H1 (cell line): ENCODE data around the gene GLS2. TPM values are rescaled to one million over a fixed set of nuclear protein-coding genes. Genes with fewer than 3 reads are reported as not detected.

ENCODE experiments used
- CTCF ChIA-PET: fragments of 300-600 bp; sonication (Branson Sonifier 250); formaldehyde crosslinking; loops from one replicate; lab custom pipeline; 2021; ENCODE audit not compliant: partially characterized antibody; lab: Charles Lee
- POLR2A ChIA-PET: fragments of 300-600 bp; sonication (Branson Sonifier 250); formaldehyde crosslinking; loops from one replicate; lab custom pipeline; 2021; ENCODE audit warnings: inconsistent platforms; ENCODE audit not compliant: partially characterized antibody; lab: Charles Lee
- DNase-seq, 2 experiments: peaks; one replicate each; pipeline versions ENCODE4 v3.0.0 to v3.0.0-alpha.2; 2010 to 2022; ENCODE audit warnings: low spot score in 2 of 2, low read depth in 1 of 2, mixed read lengths in 1 of 2
- FAIRE-seq: peaks from 2 replicates; lab custom pipeline; 2011; peaks lifted over from hg19 to GRCh38; lab: Jason Lieb, UNC
- H2AFZ ChIP-seq: 2 replicates; pipeline ENCODE4 v1.8.1; 2012; ENCODE audit warnings: low read length, inconsistent platforms
- H2AK5ac ChIP-seq: 2 replicates; pipeline ENCODE4 v1.6.1; 2013; ENCODE audit warnings: low read depth, low read length
- H2BK120ac ChIP-seq: replicated peaks from 2 replicates; pipeline ENCODE3; 2013; ENCODE audit warnings: low read depth, low read length, inconsistent platforms
- H2BK12ac ChIP-seq: 2 replicates; pipeline ENCODE4 v1.6.1; 2013; ENCODE audit warnings: low read depth, low read length
- H2BK15ac ChIP-seq: 2 replicates; pipeline ENCODE4 v1.6.1; 2013; ENCODE audit warnings: low read length
- H2BK20ac ChIP-seq: 2 replicates; pipeline ENCODE4 v1.6.1; 2013; ENCODE audit warnings: low read length
- H2BK5ac ChIP-seq: 2 replicates; pipeline ENCODE4 v1.6.1; 2013; ENCODE audit warnings: low read depth, low read length
- H3K14ac ChIP-seq: 2 replicates; pipeline ENCODE4 v1.6.1; 2013; ENCODE audit warnings: inconsistent platforms; ENCODE audit not compliant: insufficient read length
- H3K18ac ChIP-seq: 2 replicates; pipeline ENCODE4 v1.6.1; 2013; ENCODE audit warnings: low read length; ENCODE audit errors: extremely low read depth
- H3K23ac ChIP-seq: 2 replicates; pipeline ENCODE4 v1.6.1; 2013; ENCODE audit warnings: inconsistent platforms; ENCODE audit not compliant: insufficient read length
- H3K23me2 ChIP-seq: 2 replicates; pipeline ENCODE4 v1.6.1; 2013; ENCODE audit warnings: low read depth, low read length
- H3K27ac ChIP-seq: 2 replicates; pipeline ENCODE4 v1.6.1; 2011; ENCODE audit warnings: low read depth, low read length, inconsistent platforms
- H3K27me3 ChIP-seq, 4 experiments: replicated peaks in 1 of 4; 1 replicate in 1 of 4; 2 replicates in 3 of 4; pipeline versions ENCODE4 v1.6.1 to v1.8.1; 2011 to 2013; ENCODE audit warnings: low read length in 3 of 4, mild to moderate bottlenecking in 3 of 4, inconsistent platforms in 2 of 4, mixed read lengths in 2 of 4, moderate library complexity in 1 of 4; ENCODE audit not compliant: control insufficient read depth in 3 of 4, insufficient read depth in 3 of 4; ENCODE audit errors: extremely low read depth in 1 of 4
- H3K36me3 ChIP-seq, 4 experiments: 2 replicates each; pipeline versions ENCODE4 v1.6.1 to v1.8.1; 2011 to 2013; ENCODE audit warnings: mild to moderate bottlenecking in 4 of 4, low read length in 3 of 4, moderate library complexity in 2 of 4, control low read depth in 1 of 4, inconsistent platforms in 1 of 4; ENCODE audit not compliant: insufficient read depth in 4 of 4, control insufficient read depth in 2 of 4
- H3K4ac ChIP-seq: replicated peaks from 2 replicates; pipeline ENCODE3; 2013; ENCODE audit warnings: low read length, low read depth, mixed read lengths, inconsistent platforms; ENCODE audit not compliant: insufficient read length
- H3K4me1 ChIP-seq, 4 experiments: replicated peaks in 1 of 4; 1 replicate in 1 of 4; 2 replicates in 3 of 4; pipeline versions ENCODE4 v1.6.1 to v1.8.1; 2011 to 2013; ENCODE audit warnings: low read length in 3 of 4, inconsistent platforms in 2 of 4, mixed read lengths in 1 of 4; ENCODE audit not compliant: insufficient read depth in 4 of 4, control insufficient read depth in 3 of 4
- H3K4me2 ChIP-seq, 2 experiments: 2 replicates each; pipeline versions ENCODE4 v1.6.1 to v1.8.1; 2011 to 2013; ENCODE audit warnings: low read depth in 2 of 2, low read length in 2 of 2, control low read depth in 1 of 2, inconsistent platforms in 1 of 2, mild to moderate bottlenecking in 1 of 2; ENCODE audit not compliant: insufficient read depth in 1 of 2
- H3K4me3 ChIP-seq, 4 experiments: fragments of 200-600, 300-600 bp in 1 of 4; sonication (generic), shearing (Covaris generic), sonication (Bioruptor Twin) in 1 of 4; 2 replicates each; pipeline versions ENCODE4 v1.5.1 to v1.8.1; 2011 to 2016; ENCODE audit warnings: low read length in 4 of 4, low read depth in 3 of 4, control low read depth in 2 of 4, inconsistent platforms in 2 of 4, mild to moderate bottlenecking in 2 of 4, mixed read lengths in 1 of 4, moderate library complexity in 1 of 4; ENCODE audit not compliant: insufficient read depth in 2 of 4; ENCODE audit errors: extremely low read depth in 1 of 4
- H3K56ac ChIP-seq: replicated peaks from 2 replicates; pipeline ENCODE3; 2013; ENCODE audit warnings: low read depth, mild to moderate bottlenecking, mixed read lengths, low read length, inconsistent platforms; ENCODE audit not compliant: insufficient read length
- H3K79me1 ChIP-seq: 2 replicates; pipeline ENCODE4 v1.6.1; 2013; ENCODE audit warnings: low read depth, low read length, control low read depth
- H3K79me2 ChIP-seq, 2 experiments: 2 replicates each; pipeline versions ENCODE4 v1.6.1 to v1.8.1; 2012 to 2013; ENCODE audit warnings: low read length in 2 of 2, mild to moderate bottlenecking in 2 of 2, inconsistent platforms in 1 of 2; ENCODE audit not compliant: insufficient read depth in 2 of 2, control insufficient read depth in 1 of 2
- H3K9ac ChIP-seq, 4 experiments: replicated peaks in 1 of 4; 1 replicate in 1 of 4; 2 replicates in 3 of 4; pipeline versions ENCODE4 v1.6.1 to v1.8.1; 2011 to 2013; ENCODE audit warnings: low read depth in 3 of 4, low read length in 3 of 4, control low read depth in 2 of 4, mild to moderate bottlenecking in 2 of 4, moderate library complexity in 2 of 4, inconsistent platforms in 1 of 4; ENCODE audit errors: extremely low read depth in 1 of 4
- H3K9me3 ChIP-seq, 2 experiments: 2 replicates each; pipeline versions ENCODE4 v1.6.1 to v1.8.1; 2012 to 2013; ENCODE audit warnings: mild to moderate bottlenecking in 2 of 2, moderate library complexity in 2 of 2, control low read depth in 1 of 2, inconsistent platforms in 1 of 2, low read depth in 1 of 2, low read length in 1 of 2, mixed read lengths in 1 of 2; ENCODE audit not compliant: insufficient read depth in 2 of 2
- H4K20me1 ChIP-seq, 2 experiments: replicated peaks in 1 of 2; 2 replicates each; pipeline versions ENCODE3 to v1.8.1; 2011 to 2013; ENCODE audit warnings: inconsistent platforms in 2 of 2, low read length in 2 of 2, mild to moderate bottlenecking in 1 of 2; ENCODE audit not compliant: insufficient read depth in 2 of 2, control insufficient read depth in 1 of 2
- H4K5ac ChIP-seq: 2 replicates; pipeline ENCODE4 v1.6.1; 2013; ENCODE audit warnings: low read length, low read depth, mixed read lengths, inconsistent platforms; ENCODE audit not compliant: insufficient read length
- H4K8ac ChIP-seq: 2 replicates; pipeline ENCODE4 v1.8.0; 2013; ENCODE audit warnings: mild to moderate bottlenecking, moderate library complexity, low read length, inconsistent platforms; ENCODE audit not compliant: insufficient read depth; ENCODE audit errors: extremely low read depth
- H4K91ac ChIP-seq: replicated peaks from 2 replicates; pipeline ENCODE3; 2013; ENCODE audit warnings: low read length, mixed read lengths, inconsistent platforms; ENCODE audit not compliant: insufficient read length
- HDAC6 ChIP-seq: IDR thresholded peaks from one replicate; pipeline ENCODE4 v1.7.1; 2012; ENCODE audit warnings: low read depth, mild to moderate bottlenecking, inconsistent platforms, low read length, moderate library complexity
- WGBS, 2 experiments: shearing (Covaris generic) in 1 of 2; methylation state at CpG; one replicate each; pipeline versions ENCODE4 v1.1.6 to v1.1.7; 2013 to 2015; ENCODE audit warnings: low lambda C conversion rate in 2 of 2, mixed read lengths in 2 of 2, inconsistent platforms in 1 of 2, low coverage in 1 of 2, missing lambda C conversion rate in 1 of 2; ENCODE audit not compliant: insufficient replicate concordance in 2 of 2, insufficient coverage in 1 of 2, insufficient read length in 1 of 2; ENCODE audit errors: extremely low coverage in 1 of 2, missing lambda C conversion rate in 1 of 2; 5-methylcytosine and 5-hydroxymethylcytosine counted together
- polyA plus RNA-seq, 7 experiments: library from polyadenylated mRNA; depleted of rRNA in 3 of 7; stranded (reverse) in 5 of 7; unstranded in 2 of 7; fragments of >200 nt in 5 of 7; fragments of 200-250 nt in 2 of 7; gene quantifications; 1 replicate in 5 of 7; 2 replicates in 1 of 7; 4 replicates in 1 of 7; pipeline versions ENCODE4 v1.2.1 to v1.2.3, GENCODE V29; 2011 to 2013; ENCODE audit warnings: missing spikeins in 2 of 7, mixed read lengths in 2 of 7
- total RNA-seq: library from RNA; stranded (reverse); fragmentation: NEBNext Ultra II Directional; extraction: Animal tissue kit (Norgen Biotek cat#: 25700); gene quantifications from 2 replicates; pipeline ENCODE4 v1.2.1, GENCODE V29; 2021
- TF ChIP-seq, protein P1 (sequence below): IDR thresholded peaks from 2 replicates; pipeline ENCODE4 v1.6.1; 2012; ENCODE audit warnings: inconsistent platforms

GLS2 gene
- total and polyA plus RNA-seq, 2 of the 8 experiments (the other 6 are each of a cell fraction or from before 2014, with no cell fraction given): 14.5 to 20.1 TPM

DNA sequence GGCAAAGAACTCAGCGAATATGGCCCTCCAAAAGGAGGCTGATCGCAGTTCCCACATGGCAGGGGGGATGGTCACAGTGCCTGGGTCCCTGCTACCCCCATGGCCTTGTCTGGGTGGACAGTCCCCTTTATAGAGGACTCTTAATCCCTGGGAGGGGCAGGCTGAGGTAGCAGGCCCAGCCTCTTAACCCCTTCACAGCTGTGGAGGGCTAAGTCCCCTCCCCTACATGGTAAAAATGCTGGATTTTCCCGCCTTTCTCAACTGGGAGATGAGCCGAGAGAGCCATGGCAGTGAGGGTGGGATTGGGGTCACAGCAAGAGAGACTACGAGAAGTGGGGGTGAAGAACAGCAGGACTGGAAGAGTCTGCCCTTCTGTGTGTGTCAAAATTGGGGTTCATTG, 33.4 kb downstream of the GLS2 start, which contains the start of gene MIP:
MIP (minus strand) TSS at position 101 of the 400 bp plus-strand sequence; CDS start at position 57, 44 bp downstream.
- peak within 1 kb of the TSS; percentile 66; the same call in 1 of the 2 replicates for H2BK20ac ChIP-seq
- CTCF ChIA-PET: interaction anchor here (12.4 kb wide), 1 partner anchor 6 kb away, joined by 124 read pairs; no protein-coding TSS in a partner anchor
- H3K79me2 ChIP-seq: no peaks in the 10 kb centered on the region
- H3K23me2 ChIP-seq: no peaks in the 10 kb centered on the region
- 76% methylated on average over 5 of the region's 5 CpGs; no CpG with 5 or more reads in 1 of the 2 experiments for WGBS, 2 experiments
- no peak within 1 kb of the TSS for H3K4ac ChIP-seq
- H3K27me3 ChIP-seq: no peaks in the 10 kb centered on the region
- H3K23ac ChIP-seq: no peak within 1 kb of the TSS
- H4K20me1 ChIP-seq: no peaks in the 10 kb centered on the region
- no peak within 1 kb of the TSS for H3K56ac ChIP-seq
- no peak for TF ChIP-seq HDAC6
- TF ChIP-seq, protein P1, sequence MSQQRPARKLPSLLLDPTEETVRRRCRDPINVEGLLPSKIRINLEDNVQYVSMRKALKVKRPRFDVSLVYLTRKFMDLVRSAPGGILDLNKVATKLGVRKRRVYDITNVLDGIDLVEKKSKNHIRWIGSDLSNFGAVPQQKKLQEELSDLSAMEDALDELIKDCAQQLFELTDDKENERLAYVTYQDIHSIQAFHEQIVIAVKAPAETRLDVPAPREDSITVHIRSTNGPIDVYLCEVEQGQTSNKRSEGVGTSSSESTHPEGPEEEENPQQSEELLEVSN: peak; percentile 84
- TF ChIP-seq, all 59 proteins: peak for 1
- no peak within 1 kb of the TSS for H3K27ac ChIP-seq
- DNase-seq: no peak
- no peak within 1 kb of the TSS for H2BK5ac ChIP-seq
- no peak within 1 kb of the TSS for H2AK5ac ChIP-seq
- H3K9ac ChIP-seq: no peak within 1 kb of the TSS
- H3K14ac ChIP-seq: no peak within 1 kb of the TSS
- POLR2A ChIA-PET: interaction anchor here (1.0 to 7.3 kb wide), 4 partner anchors 7 to 15 kb away, joined by 3 to 74 read pairs (median 4); no protein-coding TSS in a partner anchor
- no peak within 1 kb of the TSS for H3K4me2 ChIP-seq
- peak within 1 kb of the TSS; percentile 26; the same call in 1 of the 2 replicates for H4K8ac ChIP-seq
- no peak within 1 kb of the TSS for H2BK120ac ChIP-seq
- H2BK12ac ChIP-seq: peak within 1 kb of the TSS; percentile 43; the same call in 1 of the 2 replicates
- H3K79me1 ChIP-seq: no peaks in the 10 kb centered on the region
- 0 out of 2 replicates have a peak within 1 kb of the TSS, but pooled peaks have one; percentile 36 for H2AFZ ChIP-seq
- peak within 1 kb of the TSS; percentile 10 for H4K91ac ChIP-seq
- no peak within 1 kb of the TSS; the same call in 1 of the 2 replicates for H3K18ac ChIP-seq
- H4K5ac ChIP-seq: no peak within 1 kb of the TSS
- H3K4me3 ChIP-seq: no peak within 1 kb of the TSS
- H3K4me1 ChIP-seq: peaks cover 3 to 6% (median 5%) of the 10 kb centered on the region in 4 experiments; a peak in 5 of 7 replicates
- H3K36me3 ChIP-seq: no peaks in the 10 kb centered on the region
- no peak for FAIRE-seq
- H2BK15ac ChIP-seq: no peak within 1 kb of the TSS; the same call in 1 of the 2 replicates
- no peaks in the 10 kb centered on the region for H3K9me3 ChIP-seq
